A549 (cell line): ENCODE results near the gene RGS19. TPM values are rescaled to one million over a fixed set of nuclear protein-coding genes. Genes with fewer than 3 reads are reported as not detected.
A peak's percentile ranks its signal among the peaks of the same experiment; 100 is the strongest.

Source experiments
- ATAC-seq, 2 experiments: fragments of 200-7000 bp in 1 of 2; fragments of >200 bp in 1 of 2; cut with Nextera tagmentation in 1 of 2; cut with Tn5 transposase in 1 of 2; 3 replicates each; pipeline versions ENCODE4 v1.8.0 to v1.9.1; 2018 to 2020; ENCODE audit warnings: mild to moderate bottlenecking in 1 of 2, moderate library complexity in 1 of 2
- CTCF ChIA-PET: fragments of 300-600 bp; sonication (Branson Sonifier 250); formaldehyde crosslinking; extraction: SDS; loops from one replicate; lab custom pipeline; 2021; ENCODE audit warnings: antibody characterized with exemption, inconsistent platforms; lab: Yijun Ruan, JAX
- POLR2A ChIA-PET: fragments of 350-600 bp; formaldehyde crosslinking; extraction: SDS; loops from one replicate; lab custom pipeline; 2021; ENCODE audit warnings: antibody characterized with exemption, inconsistent platforms; lab: Yijun Ruan, JAX
- DNase-seq, 2 experiments: peaks; one replicate each; pipeline versions ENCODE4 v3.0.0 to v3.0.0-alpha.2; 2011 to 2016; ENCODE audit warnings: low read depth in 1 of 2, low spot score in 1 of 2
- FAIRE-seq: peaks from 2 replicates; lab custom pipeline; 2011; peaks lifted over from hg19 to GRCh38; lab: Jason Lieb, UNC
- H3K27ac ChIP-seq, 2 experiments: fragments of >200 bp; sonication (Bioruptor Twin); formaldehyde crosslinking; 3 replicates each; pipeline ENCODE4 v1.5.1; 2016 to 2017
- H3K4me1 ChIP-seq: fragments of >200 bp; sonication (Bioruptor Twin); formaldehyde crosslinking; 3 replicates; pipeline ENCODE4 v1.6.1; 2016
- H3K4me2 ChIP-seq: fragments of >200 bp; sonication (Bioruptor Twin); formaldehyde crosslinking; 3 replicates; pipeline ENCODE4 v1.6.1; 2016
- H3K4me3 ChIP-seq: fragments of >200 bp; sonication (Bioruptor Twin); formaldehyde crosslinking; 3 replicates; pipeline ENCODE4 v1.5.1; 2016
- H3K9me3 ChIP-seq: fragments of >200 bp; sonication (Bioruptor Twin); formaldehyde crosslinking; 3 replicates; pipeline ENCODE4 v1.6.1; 2016
- CBX2 ChIP-seq: fragments of 200-600 bp; sonication (generic); IDR thresholded peaks from 2 replicates; pipeline ENCODE4 v1.6.1; 2016; ENCODE audit warnings: low read depth, mild to moderate bottlenecking, borderline replicate concordance
- CHD2 ChIP-seq: fragments of 150-350 bp; IDR thresholded peaks from 2 replicates; pipeline ENCODE4 v1.6.1; 2014; ENCODE audit warnings: low read length; ENCODE audit not compliant: partially characterized antibody
- CHD4 ChIP-seq: fragments of 200-600 bp; sonication (generic); IDR thresholded peaks from 2 replicates; pipeline ENCODE4 v1.6.1; 2016; ENCODE audit warnings: antibody characterized with exemption, mild to moderate bottlenecking, borderline replicate concordance
- ESRRA ChIP-seq: fragments of 150-350 bp; IDR thresholded peaks from 2 replicates; pipeline ENCODE4 v1.6.1; 2014; ENCODE audit warnings: mild to moderate bottlenecking, low read length, borderline replicate concordance
- FOSB ChIP-seq: fragments of 250-450 bp; sonication (Bioruptor Pico); IDR thresholded peaks from 2 replicates; pipeline ENCODE4 v1.5.0; 2020; ENCODE audit warnings: mild to moderate bottlenecking, moderate library complexity
- HDAC2 ChIP-seq: fragments of 200-600 bp; sonication (generic); IDR thresholded peaks from 2 replicates; pipeline ENCODE4 v1.6.1; 2016
- HOXB13 ChIP-seq: fragments of 250-450 bp; sonication (Bioruptor Pico); IDR thresholded peaks from 2 replicates; pipeline ENCODE4 v1.5.0; 2020; ENCODE audit warnings: low read depth, mild to moderate bottlenecking, moderate library complexity
- HOXB5 ChIP-seq: fragments of 250-450 bp; sonication (Bioruptor Pico); IDR thresholded peaks from 2 replicates; pipeline ENCODE4 v1.5.0; 2020; ENCODE audit warnings: mild to moderate bottlenecking, moderate library complexity
- JUN ChIP-seq, 2 experiments: fragments of >200 bp; sonication (Bioruptor Twin); formaldehyde crosslinking; IDR thresholded peaks; 2 replicates in 1 of 2; 3 replicates in 1 of 2; pipeline ENCODE4 v1.6.1; 2016 to 2017
- KDM1A ChIP-seq: fragments of 200-600 bp; sonication (generic); IDR thresholded peaks from 2 replicates; pipeline ENCODE4 v1.6.1; 2016; ENCODE audit warnings: low read depth, mild to moderate bottlenecking
- KDM5A ChIP-seq: fragments of 200-600 bp; sonication (generic); IDR thresholded peaks from 2 replicates; pipeline ENCODE4 v1.6.1; 2016; ENCODE audit warnings: antibody characterized with exemption, mild to moderate bottlenecking
- MYC ChIP-seq: IDR thresholded peaks from 2 replicates; pipeline ENCODE4 v1.6.1; 2012; ENCODE audit warnings: mild to moderate bottlenecking, inconsistent platforms, low read length, improper control_type of control experiment, borderline replicate concordance
- PHF8 ChIP-seq: fragments of 200-600 bp; sonication (generic); IDR thresholded peaks from 2 replicates; pipeline ENCODE4 v1.6.1; 2016; ENCODE audit warnings: low read depth, mild to moderate bottlenecking, antibody characterized with exemption, moderate library complexity, borderline replicate concordance
- POLR2AphosphoS2 ChIP-seq: conservative IDR thresholded peaks from 2 replicates; pipeline ENCODE4 v1.6.1; 2012; ENCODE audit warnings: low read length, improper control_type of control experiment, inconsistent platforms
- ZFP36 ChIP-seq: fragments of 450-650 bp; IDR thresholded peaks from 2 replicates; pipeline ENCODE4 v1.6.1; 2014; ENCODE audit warnings: borderline replicate concordance; ENCODE audit not compliant: partially characterized antibody
- ZNF302 ChIP-seq: fragments of 250-450 bp; sonication (Bioruptor Pico); IDR thresholded peaks from 2 replicates; pipeline ENCODE4 v1.9.0; 2021; ENCODE audit warnings: inconsistent platforms, mild to moderate bottlenecking, moderate library complexity
- WGBS: methylation state at CpG from one replicate; pipeline ENCODE4 v1.1.6; 2017; ENCODE audit errors: missing lambda C conversion rate; 5-methylcytosine and 5-hydroxymethylcytosine counted together
- polyA plus RNA-seq, 4 experiments: library from polyadenylated mRNA; depleted of rRNA in 3 of 4; stranded (reverse); fragments of >200 nt; fragmentation: RNase III in 1 of 4; extraction: RNeasy Plus Mini Kit Qiagen cat#74134 plus additional on column Dnase treatment in 1 of 4; gene quantifications; 2 replicates in 3 of 4; 3 replicates in 1 of 4; pipeline ENCODE4 v1.2.3, GENCODE V29; 2011 to 2017
- TF ChIP-seq, protein P1 (sequence below): fragments of 250-450 bp; sonication (Bioruptor Pico); IDR thresholded peaks from 2 replicates; pipeline ENCODE4 v1.5.0; 2020; ENCODE audit warnings: low read depth, mild to moderate bottlenecking, moderate library complexity
- TF ChIP-seq, protein P2 (sequence below): fragments of >200 bp; sonication (Bioruptor Twin); formaldehyde crosslinking; IDR thresholded peaks from 3 replicates; pipeline ENCODE4 v1.6.1; 2016
- TF ChIP-seq, protein P3 (sequence below): fragments of 450-650 bp; IDR thresholded peaks from 2 replicates; pipeline ENCODE4 v1.6.1; 2014; ENCODE audit warnings: antibody characterized with exemption
- TF ChIP-seq, protein P4 (sequence below): IDR thresholded peaks from 2 replicates; pipeline ENCODE4 v1.6.1; 2012

The RGS19 gene
- polyA plus RNA-seq, 2 of the 4 experiments (the other 2 are of a cell fraction) = 13.8 to 18.8 TPM

DNA sequence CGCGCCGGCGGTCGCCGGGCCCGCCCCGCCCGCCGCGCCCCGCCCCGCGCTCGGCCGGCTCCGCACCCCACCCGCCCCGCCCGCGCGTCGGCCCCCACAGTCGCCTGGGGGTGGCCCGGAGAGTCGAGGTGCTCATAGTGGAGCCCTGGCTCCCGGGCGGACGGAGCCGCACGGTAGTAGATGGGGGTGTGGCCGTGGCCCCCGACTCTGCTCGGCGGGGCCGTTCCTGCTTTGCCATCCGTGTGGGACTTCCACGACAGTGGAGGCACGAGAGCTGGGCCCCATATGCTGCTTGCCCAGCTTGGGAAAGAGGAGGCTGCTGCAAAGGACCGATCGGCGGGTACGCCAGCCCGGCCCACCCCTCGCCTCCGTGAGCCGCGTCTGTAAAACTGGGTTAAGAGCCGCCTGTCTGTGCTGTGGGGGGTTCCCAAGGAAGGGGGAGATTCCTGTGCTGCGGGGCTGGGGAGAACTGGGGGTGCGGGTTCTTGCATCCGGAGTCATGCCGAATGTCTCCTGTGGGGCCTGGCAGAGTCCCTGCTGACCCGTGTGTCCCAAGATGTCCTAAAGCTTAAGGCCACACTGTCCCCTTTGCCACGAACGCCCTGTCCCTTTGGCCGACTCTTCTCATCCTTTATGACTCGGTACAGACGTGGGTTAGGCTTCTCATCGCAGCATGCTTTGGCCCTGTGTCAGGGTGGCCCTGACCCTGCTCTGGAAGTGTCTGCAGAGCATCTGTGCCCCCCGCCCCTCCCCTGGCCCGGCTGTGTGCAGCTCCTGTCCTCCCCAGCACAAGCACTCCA, 895 bp upstream of the RGS19 start, which contains the start of gene OPRL1:
Gene OPRL1 (plus strand): TSS at position 70 of the 800 bp plus-strand sequence. CDS start 12,639 bp downstream, outside the sequence.
- no peaks in the 10 kb centered on the region for H3K9me3 ChIP-seq
- WGBS = 71% methylated on average over 20 of the region's 62 CpGs
- FAIRE-seq = no peak
- peak within 1 kb of the TSS; percentile 89 for H3K4me3 ChIP-seq
- H3K4me2 ChIP-seq = peak within 1 kb of the TSS; percentile 100
- ChIA-PET CTCF (interaction anchor here (0.6 to 9.1 kb wide), 8 partner anchors 11 to 100 kb away, joined by 3 to 121 read pairs (median 4); partner anchors contain the start of gene PRPF6), POLR2A (interaction anchor here (0.7 to 1.5 kb wide), 2 partner anchors 17 to 100 kb away, joined by 7 to 12 read pairs; partner anchors contain the start of gene TCEA2)
- TF ChIP-seq CHD4 = no peak
- TF ChIP-seq, protein P1, sequence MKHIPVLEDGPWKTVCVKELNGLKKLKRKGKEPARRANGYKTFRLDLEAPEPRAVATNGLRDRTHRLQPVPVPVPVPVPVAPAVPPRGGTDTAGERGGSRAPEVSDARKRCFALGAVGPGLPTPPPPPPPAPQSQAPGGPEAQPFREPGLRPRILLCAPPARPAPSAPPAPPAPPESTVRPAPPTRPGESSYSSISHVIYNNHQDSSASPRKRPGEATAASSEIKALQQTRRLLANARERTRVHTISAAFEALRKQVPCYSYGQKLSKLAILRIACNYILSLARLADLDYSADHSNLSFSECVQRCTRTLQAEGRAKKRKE (CRISPR knock-in tag) = no peak
- peaks cover 27% of the 10 kb centered on the region for H3K4me1 ChIP-seq
- DNase-seq = no peak
- ATAC-seq = peak in 1 of 2 experiments; percentile 1; a peak in 3 of 6 replicates
- H3K27ac ChIP-seq = peak within 1 kb of the TSS; percentile 93 to 96

DNA sequence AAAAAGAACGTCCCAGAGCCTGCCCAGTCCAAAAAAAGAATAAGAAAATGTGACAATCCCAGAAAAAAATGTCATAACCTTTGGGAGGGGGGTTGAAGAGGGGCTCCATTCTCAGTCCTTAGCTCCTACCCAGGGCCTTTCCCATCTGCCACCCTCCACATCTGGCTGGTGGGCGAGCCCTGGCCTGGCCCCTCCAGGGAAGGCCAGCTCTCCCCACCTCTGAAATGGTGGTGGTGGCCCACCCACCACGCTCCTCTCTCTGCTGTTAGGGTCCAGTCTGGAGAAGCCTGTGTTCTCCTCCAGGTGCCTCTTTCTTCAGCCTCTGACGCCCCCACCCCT, 415 bp downstream of the RGS19 start:
- no peak for FAIRE-seq
- POLR2A ChIA-PET = no interaction called here
- DNase-seq = no peak
- TF ChIP-seq HOXB13 (CRISPR knock-in tag) (no peak), HOXB5 (CRISPR knock-in tag) (no peak), ESRRA (no peak), MYC (no peak), FOSB (CRISPR knock-in tag) (no peak), CBX2 (no peak), ZFP36 (no peak), KDM5A (no peak), HDAC2 (no peak), POLR2AphosphoS2 (no peak), CHD2 (no peak), KDM1A (no peak), JUN (IDR thresholded peaks at IDR 0.05) (no peak), PHF8 (no peak), ZNF302 (CRISPR knock-in tag) (no peak), CHD4 (no peak)
- TF ChIP-seq, protein P2, sequence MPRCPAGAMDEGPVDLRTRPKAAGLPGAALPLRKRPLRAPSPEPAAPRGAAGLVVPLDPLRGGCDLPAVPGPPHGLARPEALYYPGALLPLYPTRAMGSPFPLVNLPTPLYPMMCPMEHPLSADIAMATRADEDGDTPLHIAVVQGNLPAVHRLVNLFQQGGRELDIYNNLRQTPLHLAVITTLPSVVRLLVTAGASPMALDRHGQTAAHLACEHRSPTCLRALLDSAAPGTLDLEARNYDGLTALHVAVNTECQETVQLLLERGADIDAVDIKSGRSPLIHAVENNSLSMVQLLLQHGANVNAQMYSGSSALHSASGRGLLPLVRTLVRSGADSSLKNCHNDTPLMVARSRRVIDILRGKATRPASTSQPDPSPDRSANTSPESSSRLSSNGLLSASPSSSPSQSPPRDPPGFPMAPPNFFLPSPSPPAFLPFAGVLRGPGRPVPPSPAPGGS = no peak
- TF ChIP-seq, protein P3, sequence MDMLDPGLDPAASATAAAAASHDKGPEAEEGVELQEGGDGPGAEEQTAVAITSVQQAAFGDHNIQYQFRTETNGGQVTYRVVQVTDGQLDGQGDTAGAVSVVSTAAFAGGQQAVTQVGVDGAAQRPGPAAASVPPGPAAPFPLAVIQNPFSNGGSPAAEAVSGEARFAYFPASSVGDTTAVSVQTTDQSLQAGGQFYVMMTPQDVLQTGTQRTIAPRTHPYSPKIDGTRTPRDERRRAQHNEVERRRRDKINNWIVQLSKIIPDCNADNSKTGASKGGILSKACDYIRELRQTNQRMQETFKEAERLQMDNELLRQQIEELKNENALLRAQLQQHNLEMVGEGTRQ = no peak
- TF ChIP-seq, protein P4, sequence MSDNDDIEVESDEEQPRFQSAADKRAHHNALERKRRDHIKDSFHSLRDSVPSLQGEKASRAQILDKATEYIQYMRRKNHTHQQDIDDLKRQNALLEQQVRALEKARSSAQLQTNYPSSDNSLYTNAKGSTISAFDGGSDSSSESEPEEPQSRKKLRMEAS = no peak
- TF ChIP-seq, all 56 proteins: peak for 0
- no peak for ATAC-seq
- H3K4me2 ChIP-seq = peak overlapping the region; percentile 100
- 22% methylated on average over 4 of the region's 4 CpGs for WGBS
- H3K9me3 ChIP-seq = no peaks in the 10 kb centered on the region
- H3K27ac ChIP-seq = peak overlapping the region; percentile 93 to 96
- CTCF ChIA-PET = interaction anchor here (0.7 to 9.1 kb wide), 6 partner anchors 9 to 59 kb away, joined by 3 to 121 read pairs (median 8); no protein-coding TSS in a partner anchor
- H3K4me3 ChIP-seq = peak overlapping the region; percentile 89
- peaks cover 27% of the 10 kb centered on the region for H3K4me1 ChIP-seq
